GM13976 (cell line): ENCODE results near the gene RAB27B.

Experiments used
- DNase-seq: peaks from one replicate; pipeline ENCODE4 v3.0.0; 2012; ENCODE audit warnings: low spot score
- CTCF ChIP-seq: IDR thresholded peaks from 2 replicates; pipeline ENCODE4 v1.5.1; 2012; ENCODE audit warnings: borderline replicate concordance, mild to moderate bottlenecking; ENCODE audit not compliant: insufficient read depth; ENCODE audit errors: extremely low read depth, missing control alignments, control extremely low read depth
- in situ Hi-C: fragments of 300-500 bp; cut with MboI; formaldehyde crosslinking; loops from one replicate; pipeline ENCODE4 v1.12.0; 2022; ENCODE audit warnings: low sequenced_read_pairs, mixed read lengths, inconsistent platforms; ENCODE audit not compliant: unreplicated experiment

RAB27B gene

GRCh38 chr18:54828281-54828881, at the start of gene RAB27B:
TSS of gene RAB27B (plus strand) at chr18:54828477. CDS start at chr18:54877586, 49,109 bp downstream.
- TF ChIP-seq CTCF, result no peak
- no peak for DNase-seq
- in situ Hi-C loops, result no loop called here

GRCh38 chr18:54780285-54780861, 47.9 kb upstream of the RAB27B start:
- no peak for DNase-seq
- in situ Hi-C loops, result no loop called here
- TF ChIP-seq CTCF, result no peak

GRCh38 chr18:54780970-54781369, 47.3 kb upstream of the RAB27B start:
- DNase-seq, result no peak
- in situ Hi-C loops, result no loop called here
- no peak for TF ChIP-seq CTCF

GRCh38 chr18:54783139-54783538, 45.1 kb upstream of the RAB27B start:
- no peak for DNase-seq
- no peak for TF ChIP-seq CTCF

GRCh38 chr18:54786206-54786605, 42.1 kb upstream of the RAB27B start:
- in situ Hi-C loops, result no loop called here

More at GRCh38 chr18:54783139-54783538, 45.1 kb upstream of the RAB27B start:
- in situ Hi-C loops, result no loop called here

GRCh38 chr18:54787121-54787520, 41.2 kb upstream of the RAB27B start:
- in situ Hi-C loops, result no loop called here
- TF ChIP-seq CTCF, result no peak
- DNase-seq, result no peak

More at GRCh38 chr18:54786206-54786605, 42.1 kb upstream of the RAB27B start:
- TF ChIP-seq CTCF, result no peak
- no peak for DNase-seq
